Epithelial cell of proximal tubule (primary cell): Measurements from ENCODE around the gene ACD. TPM values are rescaled to one million over a fixed set of nuclear protein-coding genes. Genes with fewer than 3 reads are reported as not detected.
A peak's percentile ranks its signal among the peaks of the same experiment; 100 is the strongest.

ENCODE experiments used
- DNase-seq: peaks from one replicate; pipeline ENCODE4 v3.0.0-alpha.2; 2011; ENCODE audit warnings: low read depth
- H3K4me3 ChIP-seq: 2 replicates; pipeline ENCODE4 v1.5.1; 2011; ENCODE audit warnings: low read depth, mild to moderate bottlenecking, low read length
- total RNA-seq: library from RNA; depleted of rRNA; stranded (reverse); fragments of >200 nt; gene quantifications from 2 replicates; pipeline ENCODE4 v1.2.3, GENCODE V29; 2015
- TF ChIP-seq, protein P1 (sequence below): conservative IDR thresholded peaks from 2 replicates; pipeline ENCODE4 v1.5.1; 2012; ENCODE audit warnings: low read depth, mild to moderate bottlenecking, low read length

The ACD gene
- total RNA-seq, result 71.6 and 73.2 TPM in 2 replicates

GRCh38 chr16:67659675-67660563 lies at the start of gene ACD:
ACD (minus strand) TSS chr16:67660260; CDS start chr16:67660220, 40 bp downstream.
- TF ChIP-seq, protein P1, sequence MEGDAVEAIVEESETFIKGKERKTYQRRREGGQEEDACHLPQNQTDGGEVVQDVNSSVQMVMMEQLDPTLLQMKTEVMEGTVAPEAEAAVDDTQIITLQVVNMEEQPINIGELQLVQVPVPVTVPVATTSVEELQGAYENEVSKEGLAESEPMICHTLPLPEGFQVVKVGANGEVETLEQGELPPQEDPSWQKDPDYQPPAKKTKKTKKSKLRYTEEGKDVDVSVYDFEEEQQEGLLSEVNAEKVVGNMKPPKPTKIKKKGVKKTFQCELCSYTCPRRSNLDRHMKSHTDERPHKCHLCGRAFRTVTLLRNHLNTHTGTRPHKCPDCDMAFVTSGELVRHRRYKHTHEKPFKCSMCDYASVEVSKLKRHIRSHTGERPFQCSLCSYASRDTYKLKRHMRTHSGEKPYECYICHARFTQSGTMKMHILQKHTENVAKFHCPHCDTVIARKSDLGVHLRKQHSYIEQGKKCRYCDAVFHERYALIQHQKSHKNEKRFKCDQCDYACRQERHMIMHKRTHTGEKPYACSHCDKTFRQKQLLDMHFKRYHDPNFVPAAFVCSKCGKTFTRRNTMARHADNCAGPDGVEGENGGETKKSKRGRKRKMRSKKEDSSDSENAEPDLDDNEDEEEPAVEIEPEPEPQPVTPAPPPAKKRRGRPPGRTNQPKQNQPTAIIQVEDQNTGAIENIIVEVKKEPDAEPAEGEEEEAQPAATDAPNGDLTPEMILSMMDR, result no peak
- DNase-seq, result peak; percentile 33
- H3K4me3 ChIP-seq, result peak within 1 kb of the TSS; percentile 98

DNA sequence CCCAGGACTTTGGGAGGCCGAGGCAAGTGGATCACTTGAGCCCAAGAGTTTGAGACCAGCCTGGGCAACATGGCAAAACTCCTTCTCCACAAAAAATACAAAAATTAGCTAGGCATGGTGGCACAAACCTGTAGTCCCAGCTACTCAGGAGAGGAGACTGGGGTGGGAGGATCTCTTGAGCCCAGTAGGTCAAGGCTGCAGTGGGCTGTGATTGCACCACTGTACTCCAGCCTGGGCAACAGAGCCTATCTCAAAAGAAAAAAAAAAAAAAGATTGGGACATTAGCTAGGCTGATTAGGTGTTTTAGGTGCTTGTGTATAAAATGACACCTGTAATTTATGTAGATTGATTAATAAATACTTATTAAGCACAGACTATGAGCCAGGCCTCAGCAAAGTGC lies 49.0 kb upstream of the ACD start:
- no peak for DNase-seq
- no peak overlapping the region for H3K4me3 ChIP-seq
- TF ChIP-seq, protein P1, result no peak

DNA sequence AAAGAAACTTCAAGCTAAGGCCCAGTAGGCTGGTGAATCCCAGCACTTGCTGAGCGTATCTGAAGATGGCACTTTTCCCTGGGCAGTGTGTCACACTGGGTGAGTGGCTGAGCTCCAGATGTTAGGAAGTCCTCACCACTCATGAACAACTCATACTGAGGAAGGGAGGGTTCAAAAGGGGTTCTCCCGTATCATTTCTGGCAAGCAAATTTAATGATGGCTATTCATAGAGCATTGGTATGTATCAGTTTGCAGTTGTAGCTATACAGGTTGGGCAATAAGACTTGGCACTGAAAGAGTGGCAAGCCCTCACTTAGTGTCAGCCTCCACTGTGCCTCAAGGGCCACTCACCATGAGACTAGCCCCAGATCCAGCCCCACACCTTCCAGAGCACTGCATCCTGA lies 48.3 kb upstream of the ACD start:
- no peak overlapping the region for H3K4me3 ChIP-seq
- no peak for DNase-seq
- TF ChIP-seq, protein P1, result no peak

- no peak overlapping the region for H3K4me3 ChIP-seq
- TF ChIP-seq, protein P1, result no peak
- DNase-seq, result no peak
Observed at GRCh38 chr16:67707790-67708189, 47.7 kb upstream of the ACD start.

DNA sequence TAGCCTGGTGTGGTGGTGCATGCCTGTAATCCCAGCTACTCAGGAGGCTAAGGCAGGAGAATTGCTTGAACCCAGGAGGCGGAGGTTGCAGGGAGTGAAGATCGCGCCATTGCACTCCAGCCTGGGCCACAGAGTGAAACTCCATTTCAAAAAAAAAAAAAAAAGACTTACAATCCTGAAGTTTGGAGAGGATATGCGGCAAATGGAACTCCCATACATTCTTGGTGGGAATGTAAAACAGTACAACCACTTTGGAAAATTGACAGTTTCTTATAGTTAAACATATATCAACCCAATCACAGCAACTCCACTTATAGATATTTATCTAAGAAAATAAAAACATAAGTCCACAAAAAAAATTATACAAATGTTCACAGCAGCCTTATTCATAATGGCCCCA lies 47.1 kb upstream of the ACD start:
- no peak for DNase-seq
- TF ChIP-seq, protein P1, result no peak
- no peak overlapping the region for H3K4me3 ChIP-seq

GRCh38 chr16:67704110-67704509 lies 44.0 kb upstream of the ACD start:
- DNase-seq, result no peak
- H3K4me3 ChIP-seq, result no peak overlapping the region
- TF ChIP-seq, protein P1, result no peak

DNA sequence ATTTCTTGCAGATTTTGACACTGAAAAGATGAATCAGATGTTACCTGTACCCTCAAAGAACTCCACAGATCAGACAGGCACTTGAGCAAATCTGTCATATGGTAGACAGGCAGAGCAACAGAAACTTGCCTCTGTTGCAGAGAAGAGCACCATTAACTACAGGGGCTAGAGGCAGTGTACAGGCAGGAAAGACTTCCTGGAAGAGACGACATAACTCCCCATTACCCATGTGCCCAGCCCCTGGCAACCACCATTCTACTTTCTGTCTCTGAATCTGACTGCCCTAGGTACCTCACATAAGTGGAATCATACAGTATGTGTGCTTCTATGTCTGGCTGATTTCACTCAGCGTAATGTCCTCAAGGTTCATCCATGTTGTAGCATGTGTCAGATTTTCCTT lies 43.6 kb upstream of the ACD start:
- TF ChIP-seq, protein P1, result no peak
- no peak for DNase-seq
- H3K4me3 ChIP-seq, result no peak overlapping the region
